Retinal pigment epithelial cell (primary cell): ENCODE data around the gene HOXB6.

Source experiments
- DNase-seq: peaks from one replicate; pipeline ENCODE4 v3.0.0-alpha.2; 2010; ENCODE audit warnings: low read depth
- H3K4me3 ChIP-seq: 2 replicates; pipeline ENCODE4 v1.5.1; 2011; ENCODE audit warnings: mild to moderate bottlenecking, low read length, control low read depth, moderate library complexity
- CTCF ChIP-seq: conservative IDR thresholded peaks from 2 replicates; pipeline ENCODE4 v1.5.1; 2011; ENCODE audit warnings: low read depth, low read length, control low read depth, inconsistent platforms

The HOXB6 gene

GRCh38 chr17:48604770-48605329, at the start of gene HOXB6:
Gene HOXB6, minus strand, starts transcription at chr17:48604986. Its CDS starts 6,836 bp downstream, at chr17:48598150.
- DNase-seq: no peak
- H3K4me3 ChIP-seq: no peak within 1 kb of the TSS
- TF ChIP-seq CTCF: no peak

- no peak for TF ChIP-seq CTCF
These were observed 45.0 kb upstream of the HOXB6 start for GRCh38 chr17:48649741-48650140.

GRCh38 chr17:48647963-48648245, 43.1 kb upstream of the HOXB6 start:
- H3K4me3 ChIP-seq: no peak overlapping the region

More at GRCh38 chr17:48649741-48650140, 45.0 kb upstream of the HOXB6 start:
- no peak overlapping the region for H3K4me3 ChIP-seq
- DNase-seq: no peak

GRCh38 chr17:48647103-48647962, 42.5 kb upstream of the HOXB6 start:
- DNase-seq: no peak
- no peak overlapping the region for H3K4me3 ChIP-seq

More at GRCh38 chr17:48647963-48648245, 43.1 kb upstream of the HOXB6 start:
- no peak for DNase-seq
- no peak for TF ChIP-seq CTCF

GRCh38 chr17:48646183-48647102, 41.7 kb upstream of the HOXB6 start:
- TF ChIP-seq CTCF: no peak
- DNase-seq: no peak
- H3K4me3 ChIP-seq: no peak overlapping the region

More at GRCh38 chr17:48647103-48647962, 42.5 kb upstream of the HOXB6 start:
- TF ChIP-seq CTCF: no peak

- H3K4me3 ChIP-seq: no peak overlapping the region
- no peak for TF ChIP-seq CTCF
- DNase-seq: no peak
These were observed 40.9 kb upstream of the HOXB6 start for GRCh38 chr17:48645639-48646182.
